GM12878 (cell line): Measurements from ENCODE around the gene MNT. TPM values are rescaled to one million over a fixed set of nuclear protein-coding genes. Genes with fewer than 3 reads are reported as not detected.

ENCODE experiments used
- EED ChIP-seq: sonication (generic); IDR thresholded peaks from 2 replicates; pipeline ENCODE4 v1.6.1; 2016; ENCODE audit warnings: antibody characterized with exemption, low read depth
- ELK1 ChIP-seq: IDR thresholded peaks from 2 replicates; pipeline ENCODE4 v1.6.1; 2012; ENCODE audit warnings: low read depth, low read length, improper control_type of control experiment
- FOS ChIP-seq: IDR thresholded peaks from 3 replicates; pipeline ENCODE4 v1.6.1; 2011; ENCODE audit warnings: borderline replicate concordance; ENCODE audit not compliant: insufficient read length; ENCODE audit errors: extremely low read depth
- HCFC1 ChIP-seq: fragments of 150-350 bp; IDR thresholded peaks from 2 replicates; pipeline ENCODE4 v1.6.1; 2014; ENCODE audit warnings: low read length
- HDAC2 ChIP-seq: fragments of 200-600 bp; sonication (generic); IDR thresholded peaks from 2 replicates; pipeline ENCODE4 v1.6.1; 2017
- IKZF2 ChIP-seq, 2 experiments: fragments of 450-650 bp; IDR thresholded peaks; 2 replicates each; pipeline ENCODE4 v1.6.1; 2017; ENCODE audit warnings: mild to moderate bottlenecking in 2 of 2, moderate library complexity in 2 of 2
- IRF4 ChIP-seq: IDR thresholded peaks from 2 replicates; pipeline ENCODE4 v1.6.1; 2011; ENCODE audit warnings: low read depth, low read length
- MTA3 ChIP-seq: IDR thresholded peaks from 2 replicates; pipeline ENCODE4 v1.6.1; 2012; ENCODE audit warnings: low read length, inconsistent platforms, borderline replicate concordance
- NFYB ChIP-seq: IDR thresholded peaks from 2 replicates; pipeline ENCODE4 v1.6.1; 2011; ENCODE audit warnings: low read depth, mild to moderate bottlenecking, low read length, improper control_type of control experiment, moderate library complexity; ENCODE audit not compliant: insufficient read depth
- PAX5 ChIP-seq: IDR thresholded peaks from 2 replicates; pipeline ENCODE4 v1.6.1; 2011; ENCODE audit warnings: low read depth, low read length, borderline replicate concordance
- PBX3 ChIP-seq: IDR thresholded peaks from 2 replicates; pipeline ENCODE4 v1.6.1; 2011; ENCODE audit warnings: mild to moderate bottlenecking, low read depth, low read length, moderate library complexity; ENCODE audit not compliant: insufficient replicate concordance
- PKNOX1 ChIP-seq: fragments of 450-650 bp; IDR thresholded peaks from 2 replicates; pipeline ENCODE4 v1.6.1; 2016; ENCODE audit warnings: mild to moderate bottlenecking
- RELA ChIP-seq: fragments of 450-650 bp; IDR thresholded peaks from 2 replicates; pipeline ENCODE4 v1.8.0; 2014; ENCODE audit warnings: borderline replicate concordance; ENCODE audit not compliant: partially characterized antibody
- SREBF1 ChIP-seq: IDR thresholded peaks from 2 replicates; pipeline ENCODE4 v1.6.1; 2012; ENCODE audit warnings: mild to moderate bottlenecking, low read length
- TBL1XR1 ChIP-seq: IDR thresholded peaks from 2 replicates; pipeline ENCODE4 v1.6.1; 2012; ENCODE audit warnings: low read depth, low read length, improper control_type of control experiment
- USF1 ChIP-seq: IDR thresholded peaks from 2 replicates; pipeline ENCODE4 v1.6.1; 2011; ENCODE audit warnings: borderline replicate concordance, low read depth, mild to moderate bottlenecking, moderate library complexity, mixed read lengths, low read length; ENCODE audit not compliant: insufficient read depth; ENCODE audit errors: extremely low read length
- YY1 ChIP-seq: IDR thresholded peaks from 2 replicates; pipeline ENCODE4 v1.6.1; 2011; ENCODE audit warnings: low read depth, mild to moderate bottlenecking, low read length
- polyA plus RNA-seq, 11 experiments: library from polyadenylated mRNA; depleted of rRNA in 4 of 11; unstranded in 6 of 11; stranded (reverse) in 5 of 11; fragments of >200 nt; fragmentation: Nextera tagmentation in 4 of 11; fragmentation: Illumina TruSeq in 1 of 11; extraction: Ambion mirVana in 4 of 11; extraction: Trizol in 1 of 11; gene quantifications; 1 replicate in 1 of 11; 2 replicates in 10 of 11; pipeline versions ENCODE4 v1.2.1 to v1.2.3, GENCODE V29; 2011 to 2016; ENCODE audit warnings: inconsistent platforms in 2 of 11, missing spikeins in 2 of 11, low read depth in 1 of 11
- total RNA-seq, 4 experiments: library from RNA; depleted of rRNA in 3 of 4; stranded (reverse); fragments of >200 nt in 3 of 4; fragmentation: Illumina TruSeq in 1 of 4; extraction: Trizol in 1 of 4; gene quantifications; 2 replicates each; pipeline versions ENCODE4 v1.2.1 to v1.2.3, GENCODE V29; 2013 to 2021

Gene MNT
- total and polyA plus RNA-seq, 10 of the 15 experiments (the other 5 are each of a cell fraction or from before 2014, with no cell fraction given), result 0.31 to 15.9 (median 3.8) TPM

GRCh38 chr17:2392252-2393173 lies 8.3 kb downstream of the MNT start (continued):
- TF ChIP-seq USF1, result peak; percentile 20
- no peak for TF ChIP-seq SREBF1
- no peak for TF ChIP-seq MTA3
- no peak for TF ChIP-seq RELA
- TF ChIP-seq HCFC1, result no peak
- TF ChIP-seq NFYB, result peak; percentile 84; the same call in 1 of the 2 replicates
- no peak for TF ChIP-seq PKNOX1
- no peak for TF ChIP-seq IKZF2 (IDR thresholded peaks at IDR 0.05)
- 0 out of 2 replicates have a peak, but pooled peaks have one; percentile 42 for TF ChIP-seq IRF4
- no peak for TF ChIP-seq HDAC2
- no peak for TF ChIP-seq TBL1XR1
- 0 out of 2 replicates have a peak, but pooled peaks have one; percentile 36 for TF ChIP-seq PAX5
- TF ChIP-seq ELK1, result peak; percentile 54; the same call in 1 of the 2 replicates
- 0 out of 2 replicates have a peak, but pooled peaks have one; percentile 39 for TF ChIP-seq YY1
- no peak for TF ChIP-seq EED
- no peak for TF ChIP-seq PBX3
- TF ChIP-seq FOS, result no peak
